ENCODE measurements around the gene NAA50. TPM values are rescaled to one million over a fixed set of nuclear protein-coding genes. Genes with fewer than 3 reads are reported as not detected.

Gene NAA50
- total RNA-seq = 75.0 TPM
- long read RNA-seq, full-length matches to known transcripts = 83 of 87 reads
- long read RNA-seq, partial matches to known transcripts = 0 of 87 reads
- long read RNA-seq, other reads (novel, unspliced or antisense) = 4 of 87 reads

DNA sequence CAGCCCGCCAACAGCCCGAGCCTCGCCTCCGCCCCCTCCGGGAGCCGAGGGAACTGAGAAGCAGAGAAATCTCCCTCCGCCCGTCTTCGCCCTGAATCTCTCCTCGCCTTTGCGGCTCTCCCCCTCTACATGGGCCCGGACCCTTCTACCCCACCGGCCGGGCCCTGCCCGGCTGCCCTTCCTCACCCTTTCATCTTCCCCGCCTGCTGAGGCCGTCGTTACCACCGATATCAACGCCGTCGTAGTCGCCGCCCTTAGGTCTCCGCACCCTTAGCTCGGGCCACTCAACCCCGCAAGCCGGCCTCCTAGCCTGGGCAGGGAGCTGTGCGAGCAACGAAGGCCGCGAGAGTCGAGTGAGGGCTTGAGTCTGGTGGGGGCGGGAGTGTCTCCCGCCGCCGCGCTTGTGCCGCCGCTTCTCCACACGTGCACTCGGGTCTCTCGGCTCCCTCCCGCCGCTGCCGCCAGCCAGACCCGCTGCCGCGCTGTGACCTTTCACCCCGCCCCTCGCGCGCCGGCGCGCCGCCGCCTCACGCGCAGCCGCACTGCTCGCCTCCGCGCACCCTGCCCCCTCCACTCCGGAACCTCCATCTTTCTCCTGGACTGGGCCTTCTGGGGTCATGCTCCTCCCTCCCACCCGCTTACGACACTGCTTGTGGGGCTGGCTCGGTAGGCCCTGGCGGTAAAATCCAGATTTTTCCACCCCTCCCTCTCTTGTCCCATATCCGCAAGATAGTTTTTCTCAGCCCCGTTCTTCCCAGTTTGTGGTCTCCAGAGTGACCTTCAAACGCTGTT is at the start of gene NAA50:
NAA50 (minus strand) TSS at position 494 of the 792 bp plus-strand sequence; CDS start at position 194, 300 bp downstream.
- peak; percentile 95 for DNase-seq
- Histone ChIP-seq H3K9me3 (replicated peaks) (no peaks in the 10 kb centered on the region), H3K36me3 (no peaks in the 10 kb centered on the region), H3K4me3 (peak within 1 kb of the TSS; percentile 93), H3K4me1 (peaks cover 85% of the 10 kb centered on the region), H3K27ac (replicated peaks) (peak within 1 kb of the TSS; percentile 100), H3K27me3 (ENCODE audit: low read depth) (no peaks in the 10 kb centered on the region)
- TF ChIP-seq CTCF (IDR thresholded peaks at IDR 0.05; ENCODE audit: borderline replicate concordance) = no peak
- intact Hi-C loops (cut with micrococcal nuclease) = no loop called here

DNA sequence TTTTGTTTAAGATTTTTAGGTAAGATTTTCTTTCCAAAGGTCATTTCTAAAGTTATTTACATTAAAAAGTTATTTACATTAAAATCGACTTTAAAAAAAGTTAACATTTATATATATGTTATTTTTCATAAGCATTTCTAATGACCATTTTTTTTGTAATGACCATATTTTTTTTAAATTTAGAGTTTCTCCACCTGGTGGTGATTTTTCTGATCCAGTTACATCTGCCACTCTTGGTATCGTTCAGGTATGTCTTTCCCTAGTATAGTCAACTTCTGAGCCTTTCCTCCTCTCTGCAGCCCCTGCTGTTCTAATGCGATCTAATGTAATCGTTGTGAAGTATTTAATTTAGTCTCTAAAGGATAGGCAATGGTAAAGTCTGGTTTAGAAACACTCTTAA is 49.6 kb upstream of the NAA50 start:
- no peak overlapping the region for H3K4me3 ChIP-seq
- TF ChIP-seq CTCF (IDR thresholded peaks at IDR 0.05; ENCODE audit: borderline replicate concordance) = no peak
- H3K36me3 ChIP-seq = peaks cover 92% of the 10 kb centered on the region
- no peaks in the 10 kb centered on the region for H3K4me1 ChIP-seq
- H3K27me3 ChIP-seq (ENCODE audit: low read depth) = no peaks in the 10 kb centered on the region
- no peak overlapping the region for H3K27ac ChIP-seq (replicated peaks)
- DNase-seq = no peak
- no peaks in the 10 kb centered on the region for H3K9me3 ChIP-seq (replicated peaks)
- intact Hi-C loops (cut with micrococcal nuclease) = no loop called here

DNA sequence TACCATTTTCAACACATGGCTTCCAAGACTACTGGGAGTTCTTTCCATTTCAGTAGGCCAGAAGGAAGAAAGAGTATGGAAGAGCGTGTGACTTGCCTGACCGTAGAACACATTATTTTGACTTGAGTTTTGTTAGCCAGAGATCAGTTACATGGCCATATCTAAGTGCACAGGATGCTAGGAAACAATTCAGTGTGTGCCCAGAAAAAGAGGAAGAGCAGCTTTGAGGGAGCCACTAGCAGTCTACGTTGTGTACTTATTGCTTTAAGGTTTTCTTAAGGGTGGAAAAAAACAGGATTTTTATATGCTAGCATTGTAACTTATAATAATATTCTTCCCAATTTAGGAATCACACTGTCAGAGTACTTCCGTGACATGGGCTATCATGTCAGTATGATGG is 48.5 kb upstream of the NAA50 start:
- Histone ChIP-seq H3K4me3 (no peak overlapping the region), H3K27me3 (ENCODE audit: low read depth) (no peaks in the 10 kb centered on the region), H3K27ac (replicated peaks) (no peak overlapping the region), H3K4me1 (no peaks in the 10 kb centered on the region), H3K9me3 (replicated peaks) (no peaks in the 10 kb centered on the region), H3K36me3 (peaks cover 91% of the 10 kb centered on the region)
- no peak for DNase-seq
- TF ChIP-seq CTCF (IDR thresholded peaks at IDR 0.05; ENCODE audit: borderline replicate concordance) = no peak
- intact Hi-C loops (cut with micrococcal nuclease) = no loop called here

GRCh38 chr3:113791381-113791780 is 45.3 kb upstream of the NAA50 start:
- DNase-seq = no peak
- peaks cover 93% of the 10 kb centered on the region for H3K36me3 ChIP-seq
- intact Hi-C loops (cut with micrococcal nuclease) = no loop called here

GRCh38 chr3:113783980-113784379 is 37.9 kb upstream of the NAA50 start:
- intact Hi-C loops (cut with micrococcal nuclease) = no loop called here
- Histone ChIP-seq H3K27me3 (ENCODE audit: low read depth) (no peaks in the 10 kb centered on the region), H3K9me3 (replicated peaks) (no peaks in the 10 kb centered on the region), H3K27ac (replicated peaks) (peak overlapping the region; percentile 59), H3K4me3 (no peak overlapping the region), H3K36me3 (peaks cover 40% of the 10 kb centered on the region), H3K4me1 (peaks cover 30% of the 10 kb centered on the region)
- DNase-seq = no peak
- no peak for TF ChIP-seq CTCF (IDR thresholded peaks at IDR 0.05; ENCODE audit: borderline replicate concordance)

More at GRCh38 chr3:113791381-113791780, 45.3 kb upstream of the NAA50 start:
- H3K27ac ChIP-seq (replicated peaks) = no peak overlapping the region
- H3K4me3 ChIP-seq = no peak overlapping the region
- H3K9me3 ChIP-seq (replicated peaks) = no peaks in the 10 kb centered on the region
- no peak for TF ChIP-seq CTCF (IDR thresholded peaks at IDR 0.05; ENCODE audit: borderline replicate concordance)
- no peaks in the 10 kb centered on the region for H3K27me3 ChIP-seq (ENCODE audit: low read depth)
- H3K4me1 ChIP-seq = no peaks in the 10 kb centered on the region

Measured in left ventricle myocardium inferior (tissue), 1 donor.